ENCODE results near the gene MPND. TPM values are rescaled to one million over a fixed set of nuclear protein-coding genes. Genes with fewer than 3 reads are reported as not detected.

The MPND gene
- total and polyA plus RNA-seq, 2 of the 13 experiments (the other 11 are each of a cell fraction or from before 2014, with no cell fraction given) = 10.8 to 15.8 TPM

GRCh38 chr19:4391701-4392483 lies 48.5 kb downstream of the MPND start (continued):
- peak; percentile 70 for TF ChIP-seq ZFX (CRISPR knock-in tag; IDR thresholded peaks at IDR 0.05; ENCODE audit: low read depth)
- 0 out of 2 replicates have a peak, but pooled peaks have one; percentile 4 for TF ChIP-seq HDAC1 (CRISPR knock-in tag; IDR thresholded peaks at IDR 0.05)

- CTCF ChIA-PET (ENCODE audit: low intra/inter-chr PET ratio, low total read pairs) = no interaction called here
- POLR2A ChIA-PET = interaction anchor here (0.6 to 1.5 kb wide), 4 partner anchors 19 to 62 kb away, joined by 3 to 8 read pairs (median 4); partner anchors contain the start of gene MPND
- no peaks in the 10 kb centered on the region for H3K9me3 ChIP-seq (ENCODE audit: low read length)
- DNase-seq (ENCODE audit: low spot score) (no peak), ATAC-seq (no peak), FAIRE-seq (no peak)
- H3K4me3 ChIP-seq (replicated peaks in 1 of 3; ENCODE audit: insufficient read depth in 1 of 3, low read depth in 2 of 3, low read length in 3 of 3) = no peak overlapping the region
- peaks cover 93% of the 10 kb centered on the region for H3K4me1 ChIP-seq (ENCODE audit: insufficient read depth, low read length)
- no peaks in the 10 kb centered on the region for H3K27me3 ChIP-seq (ENCODE audit: control insufficient read depth in 1 of 2, insufficient read depth in 2 of 2, low read length in 2 of 2)
- 83% methylated on average over 8 of the region's 8 CpGs for WGBS (ENCODE audit: low lambda C conversion rate)
- 0 out of 2 replicates have a peak overlapping the region, but pooled peaks have one; percentile 5 for H3K9ac ChIP-seq (ENCODE audit: insufficient read depth, low read depth, low read length)
- intact Hi-C loops (cut with micrococcal nuclease; ENCODE audit: unreplicated experiment) = no loop called here
- TF ChIP-seq ZNF747 (CRISPR knock-in tag; IDR thresholded peaks at IDR 0.05; ENCODE audit: borderline replicate concordance) = no peak
- TF ChIP-seq ZNF451 (CRISPR knock-in tag; IDR thresholded peaks at IDR 0.05) = no peak
- no peak for TF ChIP-seq REST (IDR thresholded peaks at IDR 0.05; ENCODE audit: borderline replicate concordance in 1 of 2, low read depth in 1 of 2, low read length in 2 of 2)
- no peak for TF ChIP-seq ZFP1 (CRISPR knock-in tag; IDR thresholded peaks at IDR 0.05)
- no peak for TF ChIP-seq CCAR2 (optimal IDR thresholded peaks at IDR 0.05; ENCODE audit: low read depth, low read length)
- TF ChIP-seq ZSCAN20 (CRISPR knock-in tag; IDR thresholded peaks at IDR 0.05; ENCODE audit: borderline replicate concordance) = no peak
- TF ChIP-seq ZNF784 (CRISPR knock-in tag; IDR thresholded peaks at IDR 0.05; ENCODE audit: borderline replicate concordance) = no peak
- no peak for TF ChIP-seq PHF21A (CRISPR knock-in tag; IDR thresholded peaks at IDR 0.05)
- TF ChIP-seq HNF4A (CRISPR knock-in tag; IDR thresholded peaks at IDR 0.05) = no peak
- TF ChIP-seq GFI1 (CRISPR knock-in tag; IDR thresholded peaks at IDR 0.05; ENCODE audit: borderline replicate concordance) = no peak
- BruUV-seq (replicated peaks) = no TSS peak
- H3K27ac ChIP-seq (ENCODE audit: extremely low read length, insufficient read depth, low read length) = peak overlapping the region; percentile 43
- H3K36me3 ChIP-seq (replicated peaks in 1 of 2; ENCODE audit: control insufficient read depth in 1 of 2, insufficient read depth in 2 of 2, low read length in 2 of 2) = peaks cover 14 to 25% of the 10 kb centered on the region in 2 experiments
- H3K4me2 ChIP-seq (ENCODE audit: low read depth, low read length) = no peak overlapping the region
- in situ Hi-C loops (cut with HindIII; ENCODE audit: extremely low pct_ligation_motif_present, low pct_unique_long_range_greater_than_20kb) = no loop called here
- H3K79me2 ChIP-seq (ENCODE audit: insufficient read depth, low read length) = peaks cover 86% of the 10 kb centered on the region
- H4K20me1 ChIP-seq (ENCODE audit: insufficient read depth, low read length) = peaks cover 10% of the 10 kb centered on the region
- no peak overlapping the region for H2AFZ ChIP-seq (ENCODE audit: low read length)
These were observed 50.7 kb downstream of the MPND start for GRCh38 chr19:4393947-4394590.

Data from HepG2 (cell line).